HG02588 (cell line): Measurements from ENCODE around the gene DAZ1.
"Not testable (repeated sequence)": the region's sequence is repeated elsewhere in the genome, so short reads cannot be mapped to it uniquely, and the experiment has no call there.

ENCODE experiments used
- ATAC-seq: cut with Tn5 transposase; IDR thresholded peaks from one replicate; pipeline ENCODE4 v1.9.1; 2021; ENCODE audit warnings: mild to moderate bottlenecking, moderate library complexity; ENCODE audit not compliant: unreplicated experiment

Gene DAZ1, protein sequence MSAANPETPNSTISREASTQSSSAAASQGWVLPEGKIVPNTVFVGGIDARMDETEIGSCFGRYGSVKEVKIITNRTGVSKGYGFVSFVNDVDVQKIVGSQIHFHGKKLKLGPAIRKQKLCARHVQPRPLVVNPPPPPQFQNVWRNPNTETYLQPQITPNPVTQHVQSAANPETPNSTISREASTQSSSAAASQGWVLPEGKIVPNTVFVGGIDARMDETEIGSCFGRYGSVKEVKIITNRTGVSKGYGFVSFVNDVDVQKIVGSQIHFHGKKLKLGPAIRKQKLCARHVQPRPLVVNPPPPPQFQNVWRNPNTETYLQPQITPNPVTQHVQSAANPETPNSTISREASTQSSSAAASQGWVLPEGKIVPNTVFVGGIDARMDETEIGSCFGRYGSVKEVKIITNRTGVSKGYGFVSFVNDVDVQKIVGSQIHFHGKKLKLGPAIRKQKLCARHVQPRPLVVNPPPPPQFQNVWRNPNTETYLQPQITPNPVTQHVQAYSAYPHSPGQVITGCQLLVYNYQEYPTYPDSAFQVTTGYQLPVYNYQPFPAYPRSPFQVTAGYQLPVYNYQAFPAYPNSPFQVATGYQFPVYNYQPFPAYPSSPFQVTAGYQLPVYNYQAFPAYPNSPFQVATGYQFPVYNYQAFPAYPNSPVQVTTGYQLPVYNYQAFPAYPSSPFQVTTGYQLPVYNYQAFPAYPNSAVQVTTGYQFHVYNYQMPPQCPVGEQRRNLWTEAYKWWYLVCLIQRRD

DNA sequence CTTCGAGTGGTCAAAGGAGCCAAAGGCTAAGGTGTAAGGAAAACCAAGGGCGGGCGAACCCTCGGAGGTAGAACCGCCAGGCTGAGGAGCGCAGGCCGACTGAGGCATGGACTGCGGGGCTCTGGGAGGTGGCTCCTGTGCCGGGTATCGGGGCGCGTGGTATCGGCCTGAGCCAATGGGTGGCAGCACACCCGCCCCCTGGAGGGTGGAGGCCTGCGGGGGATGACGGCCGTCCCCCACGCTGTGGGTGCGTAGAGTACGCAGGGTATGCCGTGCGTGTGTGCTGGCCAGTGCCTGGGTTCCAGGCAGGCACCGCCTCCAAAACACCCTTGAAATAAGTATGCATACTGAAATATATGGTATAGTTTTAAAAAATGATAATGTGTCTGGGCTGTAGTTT is at the start of gene DAZ1:
DAZ1 (minus strand) TSS at position 101 of the 400 bp plus-strand sequence. CDS start 208 bp downstream, outside the sequence.
- not testable (repeated sequence) for ATAC-seq

GRCh38 chrY:23219233-23219632 is 20.4 kb upstream of the DAZ1 start, which contains the start of gene DAZ2:
Gene DAZ2, plus strand, starts transcription at chrY:23219533. Its CDS starts 208 bp downstream, at chrY:23219741.
- ATAC-seq, result not testable (repeated sequence)

DNA sequence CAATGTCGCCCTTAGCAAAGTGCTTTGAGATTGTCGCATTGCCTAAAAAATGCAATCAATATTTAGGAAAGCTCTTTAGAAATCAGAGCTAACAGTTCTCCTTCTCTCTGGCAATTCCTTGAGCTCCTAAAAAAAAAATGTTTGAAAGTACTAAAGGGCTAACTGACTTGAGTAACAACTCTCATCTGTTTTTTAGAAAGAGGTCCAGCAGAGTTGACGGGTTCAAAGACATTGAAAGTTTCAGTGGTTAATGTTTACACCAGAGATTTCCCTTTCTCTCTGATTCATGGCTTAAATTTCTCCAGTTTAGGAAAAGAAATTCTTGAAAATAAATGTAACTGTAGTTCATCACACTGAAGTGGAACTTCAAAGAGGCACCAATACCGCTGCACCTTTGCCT is 11.9 kb upstream of the DAZ1 start:
- not testable (repeated sequence) for ATAC-seq

- not testable (repeated sequence) for ATAC-seq
These were observed 11.1 kb upstream of the DAZ1 start for GRCh38 chrY:23209802-23210495.

GRCh38 chrY:23207455-23207854 is 8.6 kb upstream of the DAZ1 start:
- not testable (repeated sequence) for ATAC-seq
